ENCODE data around the gene SLC11A1. TPM values are rescaled to one million over a fixed set of nuclear protein-coding genes. Genes with fewer than 3 reads are reported as not detected.

Gene SLC11A1
- polyA plus RNA-seq, 1 donor (not counting 4 experiments of a cell fraction or from before 2014, with no cell fraction given), result 0.46 TPM

GRCh38 chr2:218332920-218333645 lies 49.0 kb upstream of the SLC11A1 start:
- H3K36me3 ChIP-seq (ENCODE audit: control insufficient read depth in 2 of 2, extremely low read depth in 1 of 2, insufficient read depth in 2 of 2, low read length in 2 of 2), result no peaks in the 10 kb centered on the region
- dilution Hi-C loops (cut with MboI; ENCODE audit: extremely low pct_ligation_motif_present, low sequenced_read_pairs), result no loop called here
- no peak overlapping the region for H3K27ac ChIP-seq (ENCODE audit: control insufficient read depth, insufficient read depth, low read length)
- H3K4me1 ChIP-seq (ENCODE audit: control insufficient read depth, extremely low read depth, insufficient read depth, low read length), result no peaks in the 10 kb centered on the region
- no peak overlapping the region for H3K4me2 ChIP-seq (ENCODE audit: control insufficient read depth, extremely low read depth, insufficient read depth, low read depth, low read length)
- FAIRE-seq, result no peak
- no peaks in the 10 kb centered on the region for H3K27me3 ChIP-seq (ENCODE audit: control insufficient read depth, extremely low read depth, insufficient read depth, low read length)
- H2AFZ ChIP-seq (ENCODE audit: control insufficient read depth, low read length), result no peak overlapping the region
- no peak overlapping the region for H3K9ac ChIP-seq (ENCODE audit: control insufficient read depth, extremely low read depth, insufficient read depth, low read length)
- no peaks in the 10 kb centered on the region for H3K9me1 ChIP-seq (ENCODE audit: control insufficient read depth, extremely low read depth, insufficient read depth, low read length)
- TF ChIP-seq EZH2 (IDR thresholded peaks at IDR 0.05; ENCODE audit: low read length), result no peak
- no peak for TF ChIP-seq CTCF (optimal IDR thresholded peaks at IDR 0.05 in 1 of 3, IDR thresholded peaks at IDR 0.05 in 1 of 3, conservative IDR thresholded peaks at IDR 0.05 in 1 of 3; ENCODE audit: extremely low read depth in 1 of 3, insufficient read depth in 2 of 3, low read length in 3 of 3)
- H4K20me1 ChIP-seq (ENCODE audit: control insufficient read depth, extremely low read depth, insufficient read depth, low read length), result no peaks in the 10 kb centered on the region
- H3K79me2 ChIP-seq (ENCODE audit: control insufficient read depth, insufficient read depth, low read length), result no peaks in the 10 kb centered on the region
- H3K4me3 ChIP-seq (ENCODE audit: control insufficient read depth in 2 of 3, extremely low read depth in 1 of 3, insufficient read depth in 2 of 3, low read depth in 1 of 3, low read length in 3 of 3), result no peak overlapping the region
- H3K9me3 ChIP-seq (ENCODE audit: control insufficient read depth, low read depth, low read length), result no peaks in the 10 kb centered on the region
- DNase-seq (ENCODE audit: low read depth, low spot score), result no peak

GRCh38 chr2:218334531-218334930 lies 47.5 kb upstream of the SLC11A1 start:
- H3K4me1 ChIP-seq (ENCODE audit: control insufficient read depth, extremely low read depth, insufficient read depth, low read length), result no peaks in the 10 kb centered on the region
- no peaks in the 10 kb centered on the region for H3K79me2 ChIP-seq (ENCODE audit: control insufficient read depth, insufficient read depth, low read length)
- no peak overlapping the region for H3K4me2 ChIP-seq (ENCODE audit: control insufficient read depth, extremely low read depth, insufficient read depth, low read depth, low read length)
- H2AFZ ChIP-seq (ENCODE audit: control insufficient read depth, low read length), result no peak overlapping the region
- no peaks in the 10 kb centered on the region for H3K27me3 ChIP-seq (ENCODE audit: control insufficient read depth, extremely low read depth, insufficient read depth, low read length)
- DNase-seq (ENCODE audit: low read depth, low spot score) (no peak), FAIRE-seq (no peak)
- no peak overlapping the region for H3K4me3 ChIP-seq (ENCODE audit: control insufficient read depth in 2 of 3, extremely low read depth in 1 of 3, insufficient read depth in 2 of 3, low read depth in 1 of 3, low read length in 3 of 3)
- no peaks in the 10 kb centered on the region for H4K20me1 ChIP-seq (ENCODE audit: control insufficient read depth, extremely low read depth, insufficient read depth, low read length)
- no peak overlapping the region for H3K9ac ChIP-seq (ENCODE audit: control insufficient read depth, extremely low read depth, insufficient read depth, low read length)
- H3K9me1 ChIP-seq (ENCODE audit: control insufficient read depth, extremely low read depth, insufficient read depth, low read length), result no peaks in the 10 kb centered on the region
- no peaks in the 10 kb centered on the region for H3K9me3 ChIP-seq (ENCODE audit: control insufficient read depth, low read depth, low read length)
- no peak for TF ChIP-seq EZH2 (IDR thresholded peaks at IDR 0.05; ENCODE audit: low read length)
- TF ChIP-seq CTCF (optimal IDR thresholded peaks at IDR 0.05 in 1 of 3, IDR thresholded peaks at IDR 0.05 in 1 of 3, conservative IDR thresholded peaks at IDR 0.05 in 1 of 3; ENCODE audit: extremely low read depth in 1 of 3, insufficient read depth in 2 of 3, low read length in 3 of 3), result no peak
- dilution Hi-C loops (cut with MboI; ENCODE audit: extremely low pct_ligation_motif_present, low sequenced_read_pairs), result no loop called here
- H3K36me3 ChIP-seq (ENCODE audit: control insufficient read depth in 2 of 2, extremely low read depth in 1 of 2, insufficient read depth in 2 of 2, low read length in 2 of 2), result no peaks in the 10 kb centered on the region
- no peak overlapping the region for H3K27ac ChIP-seq (ENCODE audit: control insufficient read depth, insufficient read depth, low read length)

Data from keratinocyte (primary cell).